HG03457 (cell line): ENCODE data around the gene BRIX1.
"Not testable (repeated sequence)": the region's sequence is repeated elsewhere in the genome, so short reads cannot be mapped to it uniquely, and the experiment has no call there.

Experiments
- ATAC-seq: cut with Tn5 transposase; IDR thresholded peaks from one replicate; pipeline ENCODE4 v1.9.1; 2021; ENCODE audit warnings: moderate number of reproducible peaks; ENCODE audit not compliant: unreplicated experiment

Gene BRIX1

GRCh38 chr5:34914671-34915138, 806 bp upstream of the BRIX1 start:
- ATAC-seq, result peak; percentile 4

- ATAC-seq, result peak; percentile 7
Measured at GRCh38 chr5:34915856-34916192, 313 bp downstream of the BRIX1 start.

GRCh38 chr5:34916518-34916917, 1.0 kb downstream of the BRIX1 start:
- no peak for ATAC-seq

GRCh38 chr5:34918025-34918424, 2.5 kb downstream of the BRIX1 start:
- no peak for ATAC-seq

GRCh38 chr5:34919077-34919476, 3.6 kb downstream of the BRIX1 start:
- ATAC-seq, result no peak

GRCh38 chr5:34923256-34923655, 7.7 kb downstream of the BRIX1 start:
- not testable (repeated sequence) for ATAC-seq

GRCh38 chr5:34923694-34924461, 8.4 kb downstream of the BRIX1 start:
- ATAC-seq, result no peak

GRCh38 chr5:34924462-34924765, 8.9 kb downstream of the BRIX1 start:
- no peak for ATAC-seq

- no peak for ATAC-seq
Measured at GRCh38 chr5:34926318-34926888, 10.9 kb downstream of the BRIX1 start.

- ATAC-seq, result no peak
Measured at GRCh38 chr5:34927785-34928184, 12.3 kb downstream of the BRIX1 start.

- no peak for ATAC-seq
Measured at GRCh38 chr5:34928267-34928666, 12.8 kb downstream of the BRIX1 start.

GRCh38 chr5:34929134-34929719, 13.7 kb downstream of the BRIX1 start, which contains the start of gene DNAJC21:
Gene DNAJC21, plus strand, starts transcription at chr5:34929559. Its CDS starts 261 bp downstream, at chr5:34929820.
- ATAC-seq, result peak; percentile 77

GRCh38 chr5:34929720-34930461, 14.4 kb downstream of the BRIX1 start:
- peak; percentile 66 for ATAC-seq

GRCh38 chr5:34930462-34930844, 14.9 kb downstream of the BRIX1 start:
- ATAC-seq, result no peak

- ATAC-seq, result no peak
Measured at GRCh38 chr5:34930870-34931269, 15.4 kb downstream of the BRIX1 start.

GRCh38 chr5:34932947-34933346, 17.4 kb downstream of the BRIX1 start:
- ATAC-seq, result no peak

- no peak for ATAC-seq
Measured at GRCh38 chr5:34941936-34942335, 26.4 kb downstream of the BRIX1 start.

- no peak for ATAC-seq
Measured at GRCh38 chr5:34944044-34944443, 28.5 kb downstream of the BRIX1 start.

- no peak for ATAC-seq
Measured at GRCh38 chr5:34944460-34945047, 29.0 kb downstream of the BRIX1 start.

GRCh38 chr5:34957321-34957720, 41.8 kb downstream of the BRIX1 start:
- no peak for ATAC-seq
